Measurements from ENCODE around the gene CCL4L2. TPM values are rescaled to one million over a fixed set of nuclear protein-coding genes. Genes with fewer than 3 reads are reported as not detected.
"Not testable (repeated sequence)": the region's sequence is repeated elsewhere in the genome, so short reads cannot be mapped to it uniquely, and the experiment has no call there.

Gene CCL4L2
- total RNA-seq, 1 experiment from 2014 or later: not detected

- DNase-seq (ENCODE audit: low spot score): not testable (repeated sequence)
Observed at GRCh38 chr17:36220737-36221580, 10.1 kb downstream of the CCL4L2 start.

- not testable (repeated sequence) for DNase-seq (ENCODE audit: low spot score)
Observed at GRCh38 chr17:36221581-36222100, 10.8 kb downstream of the CCL4L2 start.

- DNase-seq (ENCODE audit: low spot score): not testable (repeated sequence)
Observed at GRCh38 chr17:36222967-36223366, 12.1 kb downstream of the CCL4L2 start.

GRCh38 chr17:36229644-36230043 lies 18.8 kb downstream of the CCL4L2 start:
- DNase-seq (ENCODE audit: low spot score): not testable (repeated sequence)

DNA sequence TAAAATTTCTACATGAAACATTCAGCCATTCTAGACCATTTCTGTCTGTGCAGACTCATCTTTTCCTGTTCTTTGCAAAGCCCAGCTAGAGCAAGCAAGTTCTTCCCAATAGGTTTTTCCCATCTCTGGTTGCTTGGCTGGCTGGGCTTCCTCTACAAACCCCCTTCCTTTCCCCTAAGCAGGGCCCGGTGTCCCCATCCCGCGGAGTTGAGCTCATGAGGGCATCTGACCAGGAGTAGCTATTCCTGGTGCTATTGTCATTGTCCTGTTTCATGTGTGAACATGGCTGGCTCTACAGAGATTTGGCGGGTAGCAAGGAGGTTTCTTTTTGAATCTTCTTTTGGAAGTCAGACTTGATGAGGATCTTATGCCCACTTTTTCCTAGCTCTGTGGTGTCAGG lies 31.2 kb downstream of the CCL4L2 start:
- DNase-seq (ENCODE audit: low spot score): not testable (repeated sequence)

Small RNA genes within 50 kb of the gene (small RNA-seq; reads per million reads assigned to genes)
- gene AC243829.3 (not detected), gene AC243829.6 (not detected)

Other genes with a start within 250 kb of the CCL4L2 start
- gene CCL16, start 229.6 kb upstream of the CCL4L2 start, total RNA-seq (2014; rRNA removed; shearing (Covaris generic)): not detected in 2 replicates
- gene CCL14, start 224.3 kb upstream of the CCL4L2 start, total RNA-seq (2014; rRNA removed; shearing (Covaris generic)): 0.15 and 0.37 TPM in 2 replicates
- gene CCL15, start 209.5 kb upstream of the CCL4L2 start, total RNA-seq (2014; rRNA removed; shearing (Covaris generic)): 6.1 and 8.4 TPM in 2 replicates
- not detected in 2 replicates for gene CCL23, start 193.1 kb upstream of the CCL4L2 start, total RNA-seq (2014; rRNA removed; shearing (Covaris generic))
- not detected in 2 replicates for gene CCL18, start 146.8 kb upstream of the CCL4L2 start, total RNA-seq (2014; rRNA removed; shearing (Covaris generic))
- gene CCL3, start 120.9 kb upstream of the CCL4L2 start, total RNA-seq (2014; rRNA removed; shearing (Covaris generic)): not detected in 2 replicates
- not detected in 2 replicates for gene CCL4, start 107.2 kb upstream of the CCL4L2 start, total RNA-seq (2014; rRNA removed; shearing (Covaris generic))
- 10.0 and 18.6 TPM in 2 replicates for gene TBC1D3B, start 34.4 kb upstream of the CCL4L2 start, total RNA-seq (2014; rRNA removed; shearing (Covaris generic))
- gene CCL3L1, start 14.3 kb upstream of the CCL4L2 start, total RNA-seq (2014; rRNA removed; shearing (Covaris generic)): not detected in 2 replicates
- gene TBC1D3I, start 53.5 kb downstream of the CCL4L2 start, total RNA-seq (2014; rRNA removed; shearing (Covaris generic)): 0.10 and 0.42 TPM in 2 replicates
- not detected in 2 replicates for gene TBC1D3G, start 112.8 kb downstream of the CCL4L2 start, total RNA-seq (2014; rRNA removed; shearing (Covaris generic))
- not detected in 2 replicates for gene TBC1D3H, start 177.4 kb downstream of the CCL4L2 start, total RNA-seq (2014; rRNA removed; shearing (Covaris generic))

Data from HT-29 (cell line).